GM12878 (cell line): ENCODE measurements around the gene MRPL12. TPM values are rescaled to one million over a fixed set of nuclear protein-coding genes. Genes with fewer than 3 reads are reported as not detected.

Experiments
- EGR1 ChIP-seq, 2 experiments: IDR thresholded peaks; 1 replicate in 1 of 2; 2 replicates in 1 of 2; pipeline ENCODE4 v1.6.1; 2011 to 2012; ENCODE audit warnings: low read depth in 2 of 2, low read length in 2 of 2, borderline replicate concordance in 1 of 2, mild to moderate bottlenecking in 1 of 2, moderate library complexity in 1 of 2
- GABPA ChIP-seq: IDR thresholded peaks from 2 replicates; pipeline ENCODE4 v1.6.1; 2014; ENCODE audit warnings: antibody characterized with exemption, low read depth, mild to moderate bottlenecking, inconsistent platforms
- JUNB ChIP-seq: IDR thresholded peaks from 2 replicates; pipeline ENCODE4 v1.6.1; 2016; ENCODE audit warnings: antibody characterized with exemption, mild to moderate bottlenecking
- KLF5 ChIP-seq: fragments of 450-650 bp; IDR thresholded peaks from 2 replicates; pipeline ENCODE4 v1.6.1; 2014; ENCODE audit warnings: mild to moderate bottlenecking; ENCODE audit not compliant: partially characterized antibody
- LARP7 ChIP-seq: fragments of 450-650 bp; IDR thresholded peaks from 2 replicates; pipeline ENCODE4 v1.6.1; 2017; ENCODE audit warnings: mild to moderate bottlenecking
- NFYB ChIP-seq: IDR thresholded peaks from 2 replicates; pipeline ENCODE4 v1.6.1; 2011; ENCODE audit warnings: low read depth, mild to moderate bottlenecking, low read length, improper control_type of control experiment, moderate library complexity; ENCODE audit not compliant: insufficient read depth
- NKRF ChIP-seq: fragments of 450-650 bp; conservative IDR thresholded peaks from 2 replicates; pipeline ENCODE4 v1.6.1; 2017; ENCODE audit warnings: mild to moderate bottlenecking, moderate library complexity
- PAX5 ChIP-seq: IDR thresholded peaks from 2 replicates; pipeline ENCODE4 v1.6.1; 2011; ENCODE audit warnings: low read depth, low read length, borderline replicate concordance
- RBBP5 ChIP-seq: fragments of 200-600 bp; sonication (generic); conservative IDR thresholded peaks from 2 replicates; pipeline ENCODE4 v1.6.1; 2016
- RUNX3 ChIP-seq: IDR thresholded peaks from 2 replicates; pipeline ENCODE4 v1.6.1; 2012; ENCODE audit warnings: low read length, inconsistent platforms
- SIX5 ChIP-seq: IDR thresholded peaks from 2 replicates; pipeline ENCODE4 v1.6.1; 2011; ENCODE audit warnings: mild to moderate bottlenecking, low read depth, low read length, moderate library complexity; ENCODE audit not compliant: severe bottlenecking
- SPI1 ChIP-seq: IDR thresholded peaks from 2 replicates; pipeline ENCODE4 v1.6.1; 2011; ENCODE audit warnings: low read depth, mild to moderate bottlenecking, low read length, moderate library complexity, borderline replicate concordance; ENCODE audit not compliant: insufficient read depth
- YBX1 ChIP-seq: fragments of 450-650 bp; IDR thresholded peaks from 2 replicates; pipeline ENCODE4 v1.6.1; 2016; ENCODE audit warnings: antibody characterized with exemption
- YY1 ChIP-seq: IDR thresholded peaks from 2 replicates; pipeline ENCODE4 v1.6.1; 2011; ENCODE audit warnings: low read depth, mild to moderate bottlenecking, low read length
- ZBTB11 ChIP-seq: fragments of 450-650 bp; formaldehyde crosslinking; IDR thresholded peaks from 2 replicates; pipeline ENCODE4 v1.5.0; 2022; ENCODE audit warnings: mild to moderate bottlenecking, missing genetic modification characterization
- ZNF217 ChIP-seq: fragments of 450-650 bp; IDR thresholded peaks from 2 replicates; pipeline ENCODE4 v1.6.1; 2017; ENCODE audit warnings: antibody characterized with exemption, mild to moderate bottlenecking
- polyA plus RNA-seq, 11 experiments: library from polyadenylated mRNA; depleted of rRNA in 4 of 11; unstranded in 6 of 11; stranded (reverse) in 5 of 11; fragments of >200 nt; fragmentation: Nextera tagmentation in 4 of 11; fragmentation: Illumina TruSeq in 1 of 11; extraction: Ambion mirVana in 4 of 11; extraction: Trizol in 1 of 11; gene quantifications; 1 replicate in 1 of 11; 2 replicates in 10 of 11; pipeline versions ENCODE4 v1.2.1 to v1.2.3, GENCODE V29; 2011 to 2016; ENCODE audit warnings: inconsistent platforms in 2 of 11, missing spikeins in 2 of 11, low read depth in 1 of 11
- total RNA-seq, 4 experiments: library from RNA; depleted of rRNA in 3 of 4; stranded (reverse); fragments of >200 nt in 3 of 4; fragmentation: Illumina TruSeq in 1 of 4; extraction: Trizol in 1 of 4; gene quantifications; 2 replicates each; pipeline versions ENCODE4 v1.2.1 to v1.2.3, GENCODE V29; 2013 to 2021

MRPL12 gene
- total and polyA plus RNA-seq, 10 of the 15 experiments (the other 5 are each of a cell fraction or from before 2014, with no cell fraction given) = 1.3 to 269 (median 117) TPM

- peak; percentile 52; the same call in 1 of the 2 replicates for TF ChIP-seq NKRF
- peak; percentile 54; the same call in 1 of the 2 replicates for TF ChIP-seq SPI1
- no peak for TF ChIP-seq RUNX3
- TF ChIP-seq GABPA = 0 out of 2 replicates have a peak, but pooled peaks have one; percentile 17
- no peak for TF ChIP-seq YY1
- no peak for TF ChIP-seq YBX1
- no peak for TF ChIP-seq NFYB
- no peak for TF ChIP-seq SIX5
- no peak for TF ChIP-seq RBBP5
- TF ChIP-seq ZBTB11 (CRISPR knock-in tag) = no peak
- no peak for TF ChIP-seq KLF5
- TF ChIP-seq PAX5 = no peak
- no peak for TF ChIP-seq ZNF217
- no peak for TF ChIP-seq JUNB
- TF ChIP-seq EGR1 (IDR thresholded peaks at IDR 0.05; ENCODE audit: borderline replicate concordance in 1 of 2, low read depth in 2 of 2, low read length in 2 of 2) = peak in 1 of 2 experiments; percentile 62; a peak in 1 of 3 replicates
- TF ChIP-seq LARP7 = peak; percentile 67; the same call in 1 of the 2 replicates
Measured at GRCh38 chr17:81683208-81683583, 20.0 kb upstream of the MRPL12 start (continued).
